Parathyroid adenoma (tissue), 2 donors: Measurements from ENCODE around the gene TUBA1C.

ENCODE experiments used
- H2AFZ ChIP-seq: fragments of 300-600 bp; sonication (generic); one replicate; pipeline ENCODE4 v1.7.0; 2017; ENCODE audit warnings: antibody characterized with exemption, mild to moderate bottlenecking
- H3K27ac ChIP-seq: fragments of 300-600 bp; sonication (generic); one replicate; pipeline ENCODE4 v1.7.0; 2017
- H3K27me3 ChIP-seq: fragments of 300-600 bp; sonication (generic); one replicate; pipeline ENCODE4 v1.7.0; 2017; ENCODE audit warnings: low read length; ENCODE audit not compliant: control insufficient read depth, insufficient read depth
- H3K36me3 ChIP-seq: fragments of 300-600 bp; sonication (generic); one replicate; pipeline ENCODE4 v1.7.0; 2017; ENCODE audit warnings: low read length; ENCODE audit not compliant: control insufficient read depth, insufficient read depth
- H3K4me1 ChIP-seq: fragments of 300-600 bp; sonication (generic); one replicate; pipeline ENCODE4 v1.7.0; 2017; ENCODE audit warnings: control low read depth
- H3K4me2 ChIP-seq: fragments of 300-600 bp; sonication (generic); one replicate; pipeline ENCODE4 v1.7.0; 2017; ENCODE audit warnings: low read length
- H3K4me3 ChIP-seq: fragments of 300-600 bp; sonication (generic); one replicate; pipeline ENCODE4 v1.7.0; 2017; ENCODE audit warnings: low read depth, low read length
- H3K79me2 ChIP-seq: fragments of 300-600 bp; sonication (generic); one replicate; pipeline ENCODE4 v1.7.0; 2017; ENCODE audit warnings: control low read depth
- H3K9ac ChIP-seq: fragments of 300-600 bp; sonication (generic); one replicate; pipeline ENCODE4 v1.7.0; 2017; ENCODE audit warnings: mild to moderate bottlenecking
- H3K9me3 ChIP-seq: fragments of 300-600 bp; sonication (generic); one replicate; pipeline ENCODE4 v1.7.0; 2017; ENCODE audit warnings: low read length; ENCODE audit not compliant: control insufficient read depth
- TF ChIP-seq, protein P1 (sequence below): fragments of 300-600 bp; sonication (generic); IDR thresholded peaks from one replicate; pipeline ENCODE4 v1.7.0; 2017; ENCODE audit warnings: antibody characterized with exemption, mild to moderate bottlenecking
- donor health status: primary hyperparathyroidism.

TUBA1C gene

DNA sequence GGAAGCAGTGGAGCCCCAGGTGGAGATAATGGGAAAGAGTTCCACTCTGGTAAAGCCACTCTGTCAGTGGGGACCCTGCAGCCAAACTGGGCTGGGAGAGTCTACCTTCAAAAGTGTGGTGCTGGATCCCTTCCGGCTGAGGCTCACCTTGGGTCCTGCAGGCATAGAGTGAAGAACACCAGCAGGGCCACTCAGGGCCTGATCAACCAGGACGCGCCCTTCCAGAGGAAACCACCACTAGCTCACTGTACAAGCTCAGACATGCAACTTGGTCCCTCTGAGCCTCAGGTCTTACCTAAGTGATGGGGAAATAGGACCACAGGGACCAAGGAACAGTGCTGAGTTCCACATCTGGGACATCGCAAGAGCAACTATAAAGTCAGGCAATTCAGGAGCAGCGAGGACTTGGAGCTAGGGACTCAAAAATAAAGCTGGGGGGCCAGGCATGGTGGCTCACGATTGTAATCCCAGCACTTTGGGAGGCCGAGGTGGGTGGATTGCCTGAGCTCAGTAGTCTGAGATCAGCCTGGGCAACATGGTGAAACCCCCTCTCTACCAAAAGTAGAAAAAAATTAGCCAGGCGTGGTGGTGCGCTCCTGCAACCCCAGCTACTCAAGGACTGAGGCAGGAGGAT lies 24.2 kb downstream of the TUBA1C start:
- Histone ChIP-seq H3K27me3 (no peaks in the 10 kb centered on the region), H3K79me2 (no peaks in the 10 kb centered on the region), H2AFZ (no peak overlapping the region), H3K9me3 (no peaks in the 10 kb centered on the region), H3K27ac (no peak overlapping the region), H3K4me3 (no peak overlapping the region), H3K9ac (no peak overlapping the region), H3K36me3 (no peaks in the 10 kb centered on the region), H3K4me2 (no peak overlapping the region), H3K4me1 (no peaks in the 10 kb centered on the region)
- TF ChIP-seq, protein P1, sequence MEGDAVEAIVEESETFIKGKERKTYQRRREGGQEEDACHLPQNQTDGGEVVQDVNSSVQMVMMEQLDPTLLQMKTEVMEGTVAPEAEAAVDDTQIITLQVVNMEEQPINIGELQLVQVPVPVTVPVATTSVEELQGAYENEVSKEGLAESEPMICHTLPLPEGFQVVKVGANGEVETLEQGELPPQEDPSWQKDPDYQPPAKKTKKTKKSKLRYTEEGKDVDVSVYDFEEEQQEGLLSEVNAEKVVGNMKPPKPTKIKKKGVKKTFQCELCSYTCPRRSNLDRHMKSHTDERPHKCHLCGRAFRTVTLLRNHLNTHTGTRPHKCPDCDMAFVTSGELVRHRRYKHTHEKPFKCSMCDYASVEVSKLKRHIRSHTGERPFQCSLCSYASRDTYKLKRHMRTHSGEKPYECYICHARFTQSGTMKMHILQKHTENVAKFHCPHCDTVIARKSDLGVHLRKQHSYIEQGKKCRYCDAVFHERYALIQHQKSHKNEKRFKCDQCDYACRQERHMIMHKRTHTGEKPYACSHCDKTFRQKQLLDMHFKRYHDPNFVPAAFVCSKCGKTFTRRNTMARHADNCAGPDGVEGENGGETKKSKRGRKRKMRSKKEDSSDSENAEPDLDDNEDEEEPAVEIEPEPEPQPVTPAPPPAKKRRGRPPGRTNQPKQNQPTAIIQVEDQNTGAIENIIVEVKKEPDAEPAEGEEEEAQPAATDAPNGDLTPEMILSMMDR: no peak

DNA sequence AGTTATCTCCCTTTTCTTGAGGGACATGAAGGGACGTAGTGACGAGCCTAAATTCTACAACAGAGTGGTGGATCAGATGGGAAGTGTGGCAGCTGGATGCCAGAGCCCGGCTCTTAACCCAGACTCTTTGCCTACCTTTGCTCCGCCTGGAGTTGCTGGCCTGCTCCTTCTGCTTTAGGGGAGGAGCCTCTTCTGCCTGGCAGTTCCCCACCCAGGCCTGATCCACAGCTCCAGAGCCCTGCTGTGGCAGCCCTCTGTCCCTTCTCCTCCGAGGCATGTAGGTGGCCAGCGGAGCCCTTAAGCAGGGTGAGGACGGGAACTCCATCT lies 27.8 kb downstream of the TUBA1C start:
- H3K4me1 ChIP-seq: peaks cover 6% of the 10 kb centered on the region
- H3K27ac ChIP-seq: no peak overlapping the region
- TF ChIP-seq, protein P1: no peak
- no peak overlapping the region for H3K9ac ChIP-seq
- peak overlapping the region; percentile 1 for H2AFZ ChIP-seq
- H3K4me2 ChIP-seq: no peak overlapping the region
- H3K36me3 ChIP-seq: no peaks in the 10 kb centered on the region
- H3K4me3 ChIP-seq: no peak overlapping the region
- no peaks in the 10 kb centered on the region for H3K9me3 ChIP-seq
- no peaks in the 10 kb centered on the region for H3K79me2 ChIP-seq
- H3K27me3 ChIP-seq: no peaks in the 10 kb centered on the region

GRCh38 chr12:49293056-49293956 lies 28.4 kb downstream of the TUBA1C start:
- no peak overlapping the region for H3K27ac ChIP-seq
- no peaks in the 10 kb centered on the region for H3K9me3 ChIP-seq
- peaks cover 6% of the 10 kb centered on the region for H3K4me1 ChIP-seq
- H2AFZ ChIP-seq: peak overlapping the region; percentile 1
- no peaks in the 10 kb centered on the region for H3K79me2 ChIP-seq
- H3K36me3 ChIP-seq: no peaks in the 10 kb centered on the region
- H3K4me3 ChIP-seq: no peak overlapping the region
- H3K27me3 ChIP-seq: no peaks in the 10 kb centered on the region
- H3K9ac ChIP-seq: no peak overlapping the region
- no peak overlapping the region for H3K4me2 ChIP-seq
- TF ChIP-seq, protein P1: no peak

- H3K4me2 ChIP-seq: no peak overlapping the region
- TF ChIP-seq, protein P1: no peak
- no peaks in the 10 kb centered on the region for H3K79me2 ChIP-seq
- no peak overlapping the region for H3K27ac ChIP-seq
- H3K27me3 ChIP-seq: no peaks in the 10 kb centered on the region
- no peaks in the 10 kb centered on the region for H3K36me3 ChIP-seq
- H3K4me3 ChIP-seq: no peak overlapping the region
- H3K4me1 ChIP-seq: peaks cover 6% of the 10 kb centered on the region
- H3K9me3 ChIP-seq: no peaks in the 10 kb centered on the region
- no peak overlapping the region for H2AFZ ChIP-seq
- H3K9ac ChIP-seq: no peak overlapping the region
Measured at GRCh38 chr12:49294086-49294803, 29.4 kb downstream of the TUBA1C start.
